ENCODE data around the gene ARSG. TPM values are rescaled to one million over a fixed set of nuclear protein-coding genes. Genes with fewer than 3 reads are reported as not detected.

ARSG gene
- total and polyA plus RNA-seq, 10 of the 15 experiments (the other 5 are each of a cell fraction or from before 2014, with no cell fraction given), result 2.9 to 13.5 (median 7.6) TPM

DNA sequence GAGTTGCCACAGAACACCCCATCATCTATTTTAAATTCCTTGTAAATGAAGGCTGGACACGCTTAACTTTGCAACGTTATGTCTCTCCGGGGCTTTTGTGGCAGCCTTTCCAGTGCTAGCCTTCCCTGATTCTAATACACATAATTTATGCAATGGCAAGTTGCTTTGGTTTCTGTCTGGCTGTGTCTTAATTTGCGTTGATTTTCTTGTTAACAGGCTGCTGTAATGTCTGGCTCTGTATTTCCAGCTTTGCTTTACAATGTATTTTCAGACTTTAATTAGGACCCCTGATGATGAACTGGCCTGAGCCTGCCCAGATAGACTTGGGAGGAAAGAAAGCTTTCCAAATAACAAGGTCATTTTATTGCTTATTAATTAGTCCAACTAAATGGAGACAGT is 30.3 kb downstream of the ARSG start (continued):
- no peak for TF ChIP-seq NR2C2 (IDR thresholded peaks at IDR 0.05; ENCODE audit: borderline replicate concordance, control insufficient read depth, insufficient read length, low read depth)
- TF ChIP-seq, protein P1, sequence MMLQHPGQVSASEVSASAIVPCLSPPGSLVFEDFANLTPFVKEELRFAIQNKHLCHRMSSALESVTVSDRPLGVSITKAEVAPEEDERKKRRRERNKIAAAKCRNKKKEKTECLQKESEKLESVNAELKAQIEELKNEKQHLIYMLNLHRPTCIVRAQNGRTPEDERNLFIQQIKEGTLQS (IDR thresholded peaks at IDR 0.05; ENCODE audit: borderline replicate concordance, extremely low read depth, low read depth, low read length), result no peak
- TF ChIP-seq, protein P2, sequence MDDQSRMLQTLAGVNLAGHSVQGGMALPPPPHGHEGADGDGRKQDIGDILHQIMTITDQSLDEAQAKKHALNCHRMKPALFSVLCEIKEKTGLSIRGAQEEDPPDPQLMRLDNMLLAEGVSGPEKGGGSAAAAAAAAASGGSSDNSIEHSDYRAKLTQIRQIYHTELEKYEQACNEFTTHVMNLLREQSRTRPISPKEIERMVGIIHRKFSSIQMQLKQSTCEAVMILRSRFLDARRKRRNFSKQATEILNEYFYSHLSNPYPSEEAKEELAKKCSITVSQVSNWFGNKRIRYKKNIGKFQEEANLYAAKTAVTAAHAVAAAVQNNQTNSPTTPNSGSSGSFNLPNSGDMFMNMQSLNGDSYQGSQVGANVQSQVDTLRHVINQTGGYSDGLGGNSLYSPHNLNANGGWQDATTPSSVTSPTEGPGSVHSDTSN (IDR thresholded peaks at IDR 0.05; ENCODE audit: insufficient replicate concordance, low read depth, low read length), result no peak

DNA sequence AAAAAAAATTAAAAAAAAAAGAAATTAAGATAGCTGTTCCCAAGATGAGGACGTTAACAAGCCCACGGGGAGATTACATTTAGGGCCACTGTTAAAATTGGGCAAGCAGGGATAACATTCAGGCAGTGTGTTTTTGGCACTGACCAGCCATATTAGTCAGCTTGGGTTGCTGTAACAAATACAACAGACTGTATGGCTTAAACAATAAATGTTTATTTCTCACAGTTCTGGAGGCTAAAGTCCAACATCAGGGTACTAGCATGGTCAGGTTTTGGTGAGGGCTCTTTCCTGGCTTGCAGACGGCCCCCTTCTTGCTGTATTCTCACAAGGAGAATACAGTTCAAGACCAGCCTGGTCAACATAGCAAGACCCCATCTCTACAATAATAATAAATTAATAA is 31.3 kb downstream of the ARSG start:
- Histone ChIP-seq H3K4me2 (ENCODE audit: control insufficient read depth, insufficient read depth) (no peak overlapping the region), H3K79me2 (ENCODE audit: control insufficient read depth, insufficient read depth, low read length) (no peaks in the 10 kb centered on the region), H3K9me3 (replicated peaks; ENCODE audit: control insufficient read depth, insufficient read depth, low read length) (no peaks in the 10 kb centered on the region; the same call in 2 of the 3 replicates), H3K27me3 (replicated peaks in 1 of 2; ENCODE audit: control insufficient read depth in 2 of 2, insufficient read depth in 2 of 2, low read length in 1 of 2) (no peaks in the 10 kb centered on the region), H3K27ac (ENCODE audit: control insufficient read depth, insufficient read depth) (no peak overlapping the region), H2AFZ (ENCODE audit: control insufficient read depth, low read depth, low read length) (no peak overlapping the region), H3K9ac (ENCODE audit: control insufficient read depth, insufficient read depth, low read length) (no peak overlapping the region), H3K4me1 (ENCODE audit: control insufficient read depth, insufficient read depth, low read length) (peaks cover 3% of the 10 kb centered on the region; the same call in 1 of the 2 replicates), H3K36me3 (ENCODE audit: control insufficient read depth in 2 of 2, insufficient read depth in 2 of 2, low read length in 1 of 2) (no peaks in the 10 kb centered on the region), H3K4me3 (no peak overlapping the region), H4K20me1 (ENCODE audit: control insufficient read depth, insufficient read depth) (no peaks in the 10 kb centered on the region)
- BruUV-seq (replicated peaks), result no TSS peak
- TF ChIP-seq NRF1 (conservative IDR thresholded peaks at IDR 0.05; ENCODE audit: low read depth, low read length) (no peak), PAX5 (IDR thresholded peaks at IDR 0.05; ENCODE audit: borderline replicate concordance, low read depth, low read length) (no peak), JUND (IDR thresholded peaks at IDR 0.05; ENCODE audit: low read depth, low read length) (no peak)
- FAIRE-seq, result no peak
- in situ Hi-C loops (cut with MboI) (no loop called here), intact Hi-C loops (cut with micrococcal nuclease; ENCODE audit: unreplicated experiment) (no loop called here)
- SMC1A ChIA-PET (ENCODE audit: uncharacterized antibody, unreplicated experiment), result interaction anchor here (0.7 to 1.3 kb wide), 3 partner anchors 9 to 59 kb away, joined by 3 to 8 read pairs (median 4); no protein-coding TSS in a partner anchor
- no peak for DNase-seq (ENCODE audit: low read depth, low spot score)
- RAD21 ChIA-PET (ENCODE audit: unreplicated experiment), result no interaction called here
- 20% methylated on average over 3 of the region's 3 CpGs for WGBS (ENCODE audit: insufficient coverage, insufficient replicate concordance, low lambda C conversion rate, missing lambda C conversion rate)
- CTCF ChIA-PET, result no interaction called here
- POLR2A ChIA-PET, result no interaction called here
- no peak for ATAC-seq
